ENCODE measurements around the gene RRM2.
"Not testable (repeated sequence)": the region's sequence is repeated elsewhere in the genome, so short reads cannot be mapped to it uniquely, and the experiment has no call there.

Gene RRM2

DNA sequence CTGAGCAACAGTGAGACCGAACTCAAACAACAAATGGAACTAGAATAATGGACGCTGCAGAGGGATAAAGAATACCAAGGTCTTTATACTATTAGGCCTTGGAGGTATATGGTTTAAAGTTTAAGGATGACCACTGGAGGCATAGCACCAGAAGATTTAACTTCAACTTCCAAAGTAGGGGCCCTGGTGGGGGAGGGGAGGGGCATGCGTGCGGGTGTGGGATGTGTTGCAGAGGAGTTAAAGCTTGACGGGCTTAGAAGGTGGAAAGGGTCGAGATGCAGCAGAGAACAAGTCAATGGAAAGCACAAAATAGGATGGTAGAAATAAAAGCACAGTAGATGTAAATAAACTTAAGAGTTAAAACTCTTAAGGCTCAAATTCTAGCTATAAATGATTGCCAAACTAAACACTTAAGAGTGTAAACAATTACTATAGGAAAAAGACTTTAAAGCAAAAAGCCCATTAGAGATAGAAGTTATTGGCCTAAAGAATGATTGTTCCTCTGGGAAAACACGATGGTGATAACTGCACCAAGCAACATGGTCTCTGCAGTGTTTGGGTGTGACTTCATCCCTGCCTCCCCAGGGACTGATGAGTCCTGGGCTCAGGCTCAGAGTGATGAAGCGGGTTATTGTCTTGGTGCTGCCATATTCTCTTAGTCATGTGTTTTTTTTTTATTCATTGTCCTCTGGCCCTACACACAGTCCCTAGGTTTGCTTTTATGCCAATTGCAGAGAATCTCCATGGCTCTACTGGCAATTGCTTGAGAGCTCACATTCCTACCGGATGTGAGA lies 13.0 kb downstream of the RRM2 start:
- no peak for DNase-seq

GRCh38 chr2:10136101-10136934 lies 13.8 kb downstream of the RRM2 start:
- DNase-seq: no peak

DNA sequence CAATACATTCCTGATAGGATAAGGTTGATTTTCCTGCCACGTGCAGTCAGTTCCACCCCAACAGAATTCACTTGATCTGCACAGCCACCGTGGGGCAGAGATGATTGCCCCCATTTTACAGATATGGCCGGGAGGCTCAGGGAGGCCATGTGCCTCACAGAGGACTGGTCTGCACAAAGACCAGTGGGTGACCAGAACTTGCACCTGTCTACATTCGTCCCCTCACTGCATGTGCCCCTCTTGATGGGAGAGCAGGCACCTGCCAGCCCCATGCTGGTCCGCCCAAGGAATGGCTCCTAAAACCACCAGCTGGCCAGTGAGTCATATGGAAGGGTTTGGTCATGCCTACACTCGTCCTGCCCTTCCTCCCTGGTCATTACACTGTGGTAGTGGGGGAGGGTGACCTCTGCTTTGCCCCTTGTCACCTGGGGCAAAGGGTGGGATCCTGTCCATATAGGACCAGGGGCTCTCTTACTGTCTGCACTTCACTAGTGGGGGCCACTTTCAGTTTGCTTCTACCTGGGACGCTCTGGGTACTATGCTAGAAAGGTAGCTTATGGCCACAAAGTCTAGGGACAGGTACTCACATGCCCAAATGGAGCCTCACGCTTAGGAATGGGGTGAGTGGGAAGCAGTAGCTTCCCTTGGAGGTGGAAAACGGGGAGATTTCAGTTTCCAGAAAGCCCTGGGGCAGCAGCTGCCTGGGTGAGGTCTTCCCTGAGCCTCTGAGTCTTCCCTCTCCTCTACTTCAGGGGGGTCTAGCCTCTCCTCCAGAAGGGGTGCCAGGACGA lies 14.7 kb downstream of the RRM2 start:
- no peak for DNase-seq

GRCh38 chr2:10139536-10139935 lies 17.0 kb downstream of the RRM2 start:
- DNase-seq: no peak

DNA sequence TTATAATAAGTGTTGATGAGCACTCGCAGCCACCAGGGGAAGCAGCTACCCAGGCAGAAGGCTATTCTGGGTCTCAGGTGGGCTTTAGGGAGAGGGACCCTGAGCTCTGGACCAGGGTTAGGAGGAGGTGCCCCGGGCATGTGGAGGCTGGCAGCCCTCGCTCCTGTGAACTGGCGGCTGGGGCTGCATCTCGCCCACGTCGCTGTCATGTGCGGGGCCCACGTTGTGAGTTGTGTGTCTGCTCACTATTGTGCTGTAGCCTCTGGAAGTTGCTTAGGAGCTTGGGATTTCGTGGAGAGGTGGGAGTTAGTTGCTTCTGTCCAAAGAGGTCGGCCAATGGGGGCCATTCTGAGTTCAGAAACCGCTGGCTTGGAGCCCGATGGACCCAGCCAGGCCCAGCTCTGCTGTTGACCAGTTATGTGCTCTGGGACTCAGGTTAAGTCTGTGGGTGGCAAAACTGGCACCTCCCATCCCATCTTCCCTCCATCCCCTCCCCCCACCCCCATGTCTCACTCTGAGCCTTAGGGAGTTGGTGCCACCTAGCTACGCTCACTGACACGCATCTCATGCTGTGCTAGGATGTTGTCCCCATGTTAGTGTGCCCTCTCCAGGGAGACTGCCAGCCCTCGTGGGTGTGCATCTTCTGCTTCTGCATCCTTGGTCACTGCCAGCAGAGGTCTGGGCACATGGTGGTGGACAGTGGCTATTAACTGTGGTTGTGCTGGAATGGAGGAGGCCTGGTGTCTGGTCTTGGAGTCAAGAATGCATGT lies 18.5 kb downstream of the RRM2 start:
- no peak for DNase-seq

DNA sequence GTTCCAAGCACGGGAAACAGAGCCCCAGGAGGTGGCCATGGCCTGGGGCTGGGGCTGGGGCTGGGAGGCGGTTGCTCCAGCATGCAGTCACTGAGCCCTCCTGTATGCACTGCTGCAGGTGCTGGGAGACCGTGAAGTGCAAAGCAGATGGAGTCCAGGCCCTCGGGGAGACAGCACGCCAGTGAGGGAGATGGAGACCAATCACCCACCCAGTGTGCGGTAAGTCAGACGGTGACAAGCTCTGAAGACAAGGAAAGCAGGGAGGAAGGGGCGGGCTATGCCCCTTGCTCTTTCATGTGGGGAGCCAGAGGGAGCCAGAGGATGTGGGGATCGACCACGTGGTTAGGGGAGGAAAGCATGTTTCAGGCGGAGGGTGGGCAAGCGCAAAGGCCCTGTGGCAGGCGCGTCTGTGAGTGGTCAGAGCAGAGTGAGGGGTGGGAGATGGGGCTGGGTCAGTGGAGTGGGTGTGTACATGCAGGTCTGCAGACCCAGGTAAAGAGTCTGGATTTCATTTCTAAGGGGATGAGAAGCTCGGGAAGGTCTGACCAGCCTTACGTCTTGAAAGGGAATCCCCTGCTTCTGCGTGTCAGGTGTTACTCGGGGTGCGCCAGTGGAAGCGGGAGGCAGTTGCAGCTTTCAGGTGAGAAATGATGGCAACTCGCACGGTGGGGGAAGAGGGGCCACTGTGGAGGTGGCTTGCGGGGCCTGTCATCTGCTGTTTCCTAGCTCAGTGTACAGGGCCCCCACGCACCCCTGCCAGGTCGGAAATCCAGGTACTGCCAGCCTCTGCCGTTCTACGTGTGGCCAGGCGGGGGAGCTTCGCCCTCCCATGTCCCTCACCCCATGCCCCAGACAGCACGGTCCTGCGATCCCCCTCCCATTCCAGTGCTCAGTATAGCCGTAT lies 19.4 kb downstream of the RRM2 start:
- DNase-seq: peak; percentile 42

DNA sequence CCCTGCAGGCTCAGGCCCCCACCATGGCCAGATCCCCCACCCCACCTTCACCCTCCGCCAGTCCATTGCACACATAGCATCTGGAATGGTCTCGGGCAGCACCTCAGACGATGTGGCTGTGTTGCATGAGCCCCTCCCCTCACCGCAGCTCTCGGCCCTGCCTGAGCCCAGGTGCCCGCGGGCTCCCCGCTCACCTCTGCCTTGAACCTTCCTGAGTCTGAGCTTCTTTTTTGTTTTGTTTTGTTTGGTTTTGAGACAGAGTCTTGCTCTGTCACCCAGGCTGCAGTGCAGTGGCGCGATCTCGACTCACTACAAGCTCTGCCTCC lies 20.1 kb downstream of the RRM2 start:
- no peak for DNase-seq

DNA sequence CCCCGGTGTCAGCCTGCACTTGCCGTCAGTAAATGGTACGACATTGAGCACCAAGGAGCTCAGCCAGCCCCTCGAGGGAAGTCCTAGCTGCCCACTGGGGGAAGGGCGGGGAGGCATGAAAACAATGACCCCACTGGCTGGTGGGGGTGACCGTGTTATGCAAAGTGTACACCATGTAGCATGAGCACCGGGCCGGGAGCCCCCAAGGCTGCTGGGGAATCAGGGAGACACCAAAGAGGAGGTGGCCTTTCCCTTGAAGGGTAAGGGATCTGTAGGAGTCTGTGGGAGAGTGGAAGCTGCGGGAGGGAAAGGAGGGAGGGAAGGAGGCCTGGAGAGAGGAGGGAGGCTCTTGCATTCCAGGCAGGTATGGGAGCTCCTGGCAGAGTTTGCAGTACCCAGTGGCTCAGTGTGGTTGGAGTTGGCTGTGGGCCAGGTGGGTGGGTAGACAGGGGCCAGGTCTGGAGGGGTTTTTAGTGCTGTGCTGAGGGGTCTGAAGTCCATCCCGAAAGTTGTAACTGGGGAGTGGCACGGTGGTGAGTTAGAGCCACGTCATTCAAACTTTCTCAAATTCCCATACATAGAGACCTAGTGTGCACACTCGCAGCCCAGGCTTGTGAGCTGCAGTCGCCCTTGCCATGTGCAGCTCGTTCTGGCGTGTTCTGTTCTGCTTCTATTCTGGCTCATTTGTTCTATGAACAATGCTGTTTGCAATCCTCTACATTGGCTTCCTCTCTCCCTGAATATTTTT lies 22.4 kb downstream of the RRM2 start:
- DNase-seq: no peak

DNA sequence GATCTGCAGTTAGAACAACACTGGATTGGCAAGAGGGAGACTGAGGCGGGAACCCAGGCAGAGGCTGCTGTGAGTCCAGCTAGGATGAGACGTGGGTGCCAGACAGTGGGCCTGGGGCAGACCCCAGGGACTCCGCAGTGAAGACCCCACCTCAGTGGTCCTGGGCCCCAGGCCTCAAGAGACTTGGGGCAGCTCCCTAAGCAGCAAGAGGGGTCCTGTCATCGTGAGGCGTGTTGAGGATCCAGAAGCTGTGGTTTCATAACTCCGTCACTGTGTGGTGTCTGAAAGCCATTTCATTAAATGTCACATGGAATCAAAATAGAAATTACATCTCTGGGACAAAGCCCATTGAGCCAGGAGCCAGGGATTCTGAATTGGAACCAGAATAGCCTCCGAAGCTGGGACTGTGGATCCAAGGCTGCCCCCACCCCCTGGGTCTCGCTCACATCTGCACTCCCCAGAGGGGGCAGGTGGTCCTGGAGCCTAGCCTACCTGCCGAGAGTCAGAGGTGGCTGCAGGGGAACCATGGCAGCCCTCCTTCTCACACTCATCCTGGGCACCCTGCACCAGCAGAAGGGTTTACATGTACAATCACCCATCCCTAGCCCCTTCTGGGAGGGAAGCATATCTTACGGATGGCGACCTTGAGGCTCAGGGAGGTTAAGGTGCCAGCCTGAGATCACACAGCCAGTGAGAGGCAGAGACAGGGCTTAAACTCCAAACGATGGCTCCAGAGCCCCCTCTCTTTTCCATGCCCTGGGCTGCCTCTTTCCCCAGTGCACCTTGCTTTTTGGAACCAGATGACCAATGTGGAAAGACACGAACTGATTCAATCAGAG lies 23.2 kb downstream of the RRM2 start:
- no peak for DNase-seq

- no peak for DNase-seq
These were observed 23.9 kb downstream of the RRM2 start for GRCh38 chr2:10146366-10147005.

GRCh38 chr2:10147050-10147660 lies 24.6 kb downstream of the RRM2 start:
- not testable (repeated sequence) for DNase-seq

- no peak for DNase-seq
These were observed 25.7 kb downstream of the RRM2 start for GRCh38 chr2:10148268-10148667.

DNA sequence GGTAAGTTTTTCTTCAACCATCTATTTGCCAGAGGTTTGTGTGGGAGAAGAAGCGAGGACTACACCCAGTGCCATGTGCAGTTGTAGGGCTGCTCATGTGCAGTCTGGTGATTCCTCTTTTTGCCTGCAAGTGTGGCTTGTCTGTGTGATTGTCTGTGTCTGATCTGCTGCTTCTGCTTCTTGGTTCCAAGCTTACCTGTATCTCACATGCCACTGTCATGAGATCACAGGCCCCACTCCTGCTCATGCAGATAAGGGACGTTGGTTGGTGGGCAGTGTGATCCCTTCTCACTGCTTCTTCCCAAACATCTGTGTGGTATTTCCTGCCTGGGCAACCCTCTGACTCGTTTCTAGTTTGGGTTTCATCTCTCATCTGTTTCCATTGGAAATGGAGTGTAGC lies 27.1 kb downstream of the RRM2 start:
- DNase-seq: no peak

- no peak for DNase-seq
These were observed 27.9 kb downstream of the RRM2 start for GRCh38 chr2:10150436-10150835.

- no peak for DNase-seq
These were observed 28.9 kb downstream of the RRM2 start for GRCh38 chr2:10151462-10151861.

DNA sequence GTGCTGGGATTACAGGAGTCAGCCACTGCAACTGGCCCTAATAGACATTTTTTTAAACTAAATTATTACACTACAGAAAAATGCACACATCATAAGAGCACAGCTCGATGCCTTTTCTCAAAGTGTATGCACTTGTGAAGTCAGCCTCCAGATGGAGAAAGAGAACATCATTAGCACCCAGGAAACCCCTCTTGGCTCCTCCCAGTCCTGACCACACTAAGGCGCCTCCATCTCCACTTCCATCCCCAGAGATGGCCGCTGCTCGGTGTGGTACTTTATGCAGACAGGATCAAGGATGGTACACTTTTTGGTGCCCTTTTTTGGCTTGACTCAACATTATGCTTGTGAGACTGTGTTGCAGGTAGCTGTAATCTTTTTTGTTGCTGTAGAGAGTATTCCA lies 34.8 kb downstream of the RRM2 start:
- no peak for DNase-seq

DNA sequence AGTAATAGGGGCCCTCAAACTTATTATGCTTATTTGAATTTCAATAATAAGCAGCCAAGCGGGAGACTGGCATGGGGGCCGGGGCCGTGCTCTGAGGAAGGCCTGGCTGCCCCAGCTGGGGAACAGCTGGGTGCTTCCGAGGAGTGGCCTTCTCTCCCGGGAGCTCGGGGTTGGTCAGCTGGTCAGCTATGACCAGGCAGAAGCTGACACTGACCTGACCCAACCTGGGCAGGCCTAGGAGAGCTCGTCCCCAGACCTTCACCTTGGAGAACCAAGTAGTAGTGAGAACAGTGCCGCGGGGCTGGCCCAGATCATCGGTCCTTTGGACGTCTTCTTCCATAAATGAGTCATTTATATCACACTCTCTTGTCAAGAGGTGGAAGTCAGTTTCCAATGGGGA lies 36.1 kb downstream of the RRM2 start:
- DNase-seq: no peak

- no peak for DNase-seq
These were observed 36.5 kb downstream of the RRM2 start for GRCh38 chr2:10159086-10159485.

GRCh38 chr2:10159581-10160131 lies 37.1 kb downstream of the RRM2 start:
- no peak for DNase-seq

Measured in CD4-positive, alpha-beta T cell treated with Interleukin-10 for 1 hour (primary cell).